GM12878 (cell line): ENCODE data around the gene SLC22A23.

ENCODE experiments used
- CBX5 ChIP-seq: sonication (generic); IDR thresholded peaks from 2 replicates; pipeline ENCODE4 v1.6.1; 2016; ENCODE audit warnings: low read depth, moderate library complexity, mild to moderate bottlenecking, inconsistent platforms
- CHD2 ChIP-seq: IDR thresholded peaks from 2 replicates; pipeline ENCODE4 v1.6.1; 2011; ENCODE audit warnings: low read depth, low read length, improper control_type of control experiment, borderline replicate concordance
- EGR1 ChIP-seq, 2 experiments: IDR thresholded peaks; 1 replicate in 1 of 2; 2 replicates in 1 of 2; pipeline ENCODE4 v1.6.1; 2011 to 2012; ENCODE audit warnings: low read depth in 2 of 2, low read length in 2 of 2, borderline replicate concordance in 1 of 2, mild to moderate bottlenecking in 1 of 2, moderate library complexity in 1 of 2
- ETV6 ChIP-seq, 2 experiments: fragments of 450-650 bp in 1 of 2; IDR thresholded peaks in 1 of 2; conservative IDR thresholded peaks in 1 of 2; 2 replicates each; pipeline ENCODE4 v1.6.1; 2014; ENCODE audit warnings: antibody characterized with exemption in 1 of 2, borderline replicate concordance in 1 of 2, low read depth in 1 of 2, mild to moderate bottlenecking in 1 of 2, moderate library complexity in 1 of 2
- GATAD2B ChIP-seq: fragments of 450-650 bp; conservative IDR thresholded peaks from 2 replicates; pipeline ENCODE4 v1.6.1; 2017; ENCODE audit warnings: low read depth, mild to moderate bottlenecking, moderate library complexity
- NFIC ChIP-seq: IDR thresholded peaks from 2 replicates; pipeline ENCODE4 v1.6.1; 2012; ENCODE audit warnings: low read depth, mild to moderate bottlenecking, inconsistent platforms, low read length, moderate library complexity
- NRF1 ChIP-seq: conservative IDR thresholded peaks from 2 replicates; pipeline ENCODE4 v1.6.1; 2011; ENCODE audit warnings: mild to moderate bottlenecking, low read depth, low read length, improper control_type of control experiment
- PBX3 ChIP-seq: IDR thresholded peaks from 2 replicates; pipeline ENCODE4 v1.6.1; 2011; ENCODE audit warnings: mild to moderate bottlenecking, low read depth, low read length, moderate library complexity; ENCODE audit not compliant: insufficient replicate concordance
- POLR2A ChIP-seq: IDR thresholded peaks from 2 replicates; pipeline ENCODE4 v1.6.1; 2011; ENCODE audit warnings: low read depth, mild to moderate bottlenecking, low read length
- RAD51 ChIP-seq: fragments of 450-650 bp; IDR thresholded peaks from 2 replicates; pipeline ENCODE4 v1.6.1; 2016; ENCODE audit warnings: moderate library complexity, mild to moderate bottlenecking, inconsistent platforms
- SRF ChIP-seq, 2 experiments: IDR thresholded peaks; 2 replicates each; pipeline ENCODE4 v1.6.1; 2011; ENCODE audit warnings: low read depth in 2 of 2, low read length in 2 of 2, mild to moderate bottlenecking in 1 of 2, moderate library complexity in 1 of 2
- ZNF622 ChIP-seq: fragments of 450-650 bp; IDR thresholded peaks from 2 replicates; pipeline ENCODE4 v1.6.1; 2017; ENCODE audit warnings: mild to moderate bottlenecking, inconsistent platforms
- TF ChIP-seq, protein P1 (sequence below): fragments of 450-650 bp; IDR thresholded peaks from 2 replicates; pipeline ENCODE4 v1.6.1; 2018; ENCODE audit warnings: mild to moderate bottlenecking, low read depth, moderate library complexity; ENCODE audit not compliant: partially characterized antibody
- TF ChIP-seq, protein P2 (sequence below), 3 experiments: IDR thresholded peaks in 2 of 3; conservative IDR thresholded peaks in 1 of 3; 2 replicates each; pipeline ENCODE4 v1.5.1; 2011; ENCODE audit warnings: low read depth in 3 of 3, low read length in 3 of 3, mild to moderate bottlenecking in 3 of 3, control low read depth in 2 of 3, moderate library complexity in 2 of 3, inconsistent platforms in 1 of 3, mixed read lengths in 1 of 3; ENCODE audit not compliant: control insufficient read depth in 2 of 3, insufficient read depth in 1 of 3; ENCODE audit errors: extremely low read depth in 1 of 3

- no peak for TF ChIP-seq POLR2A
- TF ChIP-seq SRF (IDR thresholded peaks at IDR 0.05; ENCODE audit: low read depth in 2 of 2, low read length in 2 of 2) = no peak
- TF ChIP-seq, protein P1, sequence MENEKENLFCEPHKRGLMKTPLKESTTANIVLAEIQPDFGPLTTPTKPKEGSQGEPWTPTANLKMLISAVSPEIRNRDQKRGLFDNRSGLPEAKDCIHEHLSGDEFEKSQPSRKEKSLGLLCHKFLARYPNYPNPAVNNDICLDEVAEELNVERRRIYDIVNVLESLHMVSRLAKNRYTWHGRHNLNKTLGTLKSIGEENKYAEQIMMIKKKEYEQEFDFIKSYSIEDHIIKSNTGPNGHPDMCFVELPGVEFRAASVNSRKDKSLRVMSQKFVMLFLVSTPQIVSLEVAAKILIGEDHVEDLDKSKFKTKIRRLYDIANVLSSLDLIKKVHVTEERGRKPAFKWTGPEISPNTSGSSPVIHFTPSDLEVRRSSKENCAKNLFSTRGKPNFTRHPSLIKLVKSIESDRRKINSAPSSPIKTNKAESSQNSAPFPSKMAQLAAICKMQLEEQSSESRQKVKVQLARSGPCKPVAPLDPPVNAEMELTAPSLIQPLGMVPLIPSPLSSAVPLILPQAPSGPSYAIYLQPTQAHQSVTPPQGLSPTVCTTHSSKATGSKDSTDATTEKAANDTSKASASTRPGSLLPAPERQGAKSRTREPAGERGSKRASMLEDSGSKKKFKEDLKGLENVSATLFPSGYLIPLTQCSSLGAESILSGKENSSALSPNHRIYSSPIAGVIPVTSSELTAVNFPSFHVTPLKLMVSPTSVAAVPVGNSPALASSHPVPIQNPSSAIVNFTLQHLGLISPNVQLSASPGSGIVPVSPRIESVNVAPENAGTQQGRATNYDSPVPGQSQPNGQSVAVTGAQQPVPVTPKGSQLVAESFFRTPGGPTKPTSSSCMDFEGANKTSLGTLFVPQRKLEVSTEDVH = no peak
- TF ChIP-seq EGR1 (IDR thresholded peaks at IDR 0.05; ENCODE audit: borderline replicate concordance in 1 of 2, low read depth in 2 of 2, low read length in 2 of 2) = no peak
- TF ChIP-seq RAD51 = no peak
- no peak for TF ChIP-seq CHD2
- TF ChIP-seq, protein P2, sequence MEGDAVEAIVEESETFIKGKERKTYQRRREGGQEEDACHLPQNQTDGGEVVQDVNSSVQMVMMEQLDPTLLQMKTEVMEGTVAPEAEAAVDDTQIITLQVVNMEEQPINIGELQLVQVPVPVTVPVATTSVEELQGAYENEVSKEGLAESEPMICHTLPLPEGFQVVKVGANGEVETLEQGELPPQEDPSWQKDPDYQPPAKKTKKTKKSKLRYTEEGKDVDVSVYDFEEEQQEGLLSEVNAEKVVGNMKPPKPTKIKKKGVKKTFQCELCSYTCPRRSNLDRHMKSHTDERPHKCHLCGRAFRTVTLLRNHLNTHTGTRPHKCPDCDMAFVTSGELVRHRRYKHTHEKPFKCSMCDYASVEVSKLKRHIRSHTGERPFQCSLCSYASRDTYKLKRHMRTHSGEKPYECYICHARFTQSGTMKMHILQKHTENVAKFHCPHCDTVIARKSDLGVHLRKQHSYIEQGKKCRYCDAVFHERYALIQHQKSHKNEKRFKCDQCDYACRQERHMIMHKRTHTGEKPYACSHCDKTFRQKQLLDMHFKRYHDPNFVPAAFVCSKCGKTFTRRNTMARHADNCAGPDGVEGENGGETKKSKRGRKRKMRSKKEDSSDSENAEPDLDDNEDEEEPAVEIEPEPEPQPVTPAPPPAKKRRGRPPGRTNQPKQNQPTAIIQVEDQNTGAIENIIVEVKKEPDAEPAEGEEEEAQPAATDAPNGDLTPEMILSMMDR (IDR thresholded peaks at IDR 0.05 in 2 of 3, conservative IDR thresholded peaks at IDR 0.05 in 1 of 3; ENCODE audit: control insufficient read depth in 2 of 3, extremely low read depth in 1 of 3, insufficient read depth in 1 of 3, low read depth in 3 of 3, low read length in 3 of 3) = no peak
- no peak for TF ChIP-seq PBX3
- TF ChIP-seq NRF1 = no peak
- TF ChIP-seq NFIC = no peak
- no peak for TF ChIP-seq GATAD2B
- no peak for TF ChIP-seq CBX5
- TF ChIP-seq ETV6 (conservative IDR thresholded peaks at IDR 0.05 in 1 of 2, IDR thresholded peaks at IDR 0.05 in 1 of 2; ENCODE audit: borderline replicate concordance in 1 of 2, low read depth in 1 of 2) = no peak
- no peak for TF ChIP-seq ZNF622
Observed at GRCh38 chr6:3351105-3351676, 105.7 kb downstream of the SLC22A23 start.
